Stimulated activated effector memory CD8-positive, alpha-beta T cell treated with anti-CD3 and anti-CD28 coated beads, Interleukin-12 subunit alpha, Interleukin-12 subunit beta, amount 100 ng/mL, for 72 hours (primary cell): ENCODE data around the gene IFT122.
"Not testable (repeated sequence)": the region's sequence is repeated elsewhere in the genome, so short reads cannot be mapped to it uniquely, and the experiment has no call there.

Experiments used
- ATAC-seq: fragments of 150-1000 bp; cut with Tn5 transposase; 2 replicates; pipeline ENCODE4 v1.10.0; 2021
- DNase-seq, 2 donors: peaks; one replicate each; pipeline ENCODE4 v3.0.0; 2021 to 2022; ENCODE audit warnings: low spot score in 2 of 2
- H3K27ac Mint-ChIP-seq: one replicate; pipeline ENCODE4 v1.8.0; 2022; ENCODE audit warnings: mild to moderate bottlenecking, mixed read lengths
- H3K36me3 Mint-ChIP-seq: one replicate; pipeline ENCODE4 v1.8.0; 2022; ENCODE audit warnings: mild to moderate bottlenecking, mixed read lengths
- H3K4me1 Mint-ChIP-seq: one replicate; pipeline ENCODE4 v1.8.0; 2022; ENCODE audit warnings: mixed read lengths
- H3K4me3 Mint-ChIP-seq: one replicate; pipeline ENCODE4 v1.8.0; 2022; ENCODE audit warnings: mild to moderate bottlenecking, mixed read lengths
- H3K9me3 Mint-ChIP-seq: one replicate; pipeline ENCODE4 v1.8.0; 2022; ENCODE audit warnings: mixed read lengths

The IFT122 gene

GRCh38 chr3:129487183-129487867, 47.3 kb downstream of the IFT122 start:
- H3K27ac Mint-ChIP-seq, result peak overlapping the region; percentile 40
- H3K4me3 Mint-ChIP-seq, result no peak overlapping the region
- H3K9me3 Mint-ChIP-seq, result no peaks in the 10 kb centered on the region
- no peaks in the 10 kb centered on the region for H3K36me3 Mint-ChIP-seq
- no peak for DNase-seq
- H3K4me1 Mint-ChIP-seq, result peaks cover 11% of the 10 kb centered on the region
- ATAC-seq, result no peak

DNA sequence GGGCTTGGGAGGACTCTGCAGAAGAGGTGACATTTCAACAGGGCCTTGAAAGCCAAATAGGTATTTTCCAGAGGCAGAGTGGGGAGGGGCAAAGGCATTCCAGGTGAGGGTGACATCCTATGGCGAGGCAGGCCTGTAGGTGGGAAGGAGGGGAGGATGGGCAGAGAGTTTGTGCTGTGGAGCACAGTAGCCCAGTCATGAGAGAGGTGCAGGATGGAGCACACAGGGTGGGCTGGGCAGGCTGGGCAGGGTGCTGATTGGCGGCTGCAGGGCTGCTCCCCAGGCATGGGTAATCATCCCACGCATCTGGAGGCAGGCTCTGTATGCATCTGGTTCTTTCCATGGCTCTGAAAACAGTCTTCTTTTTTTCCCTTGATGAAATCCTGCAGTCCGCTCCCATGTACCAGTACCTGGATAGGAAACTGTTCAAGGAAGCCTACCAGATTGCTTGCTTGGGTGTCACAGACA, 47.9 kb downstream of the IFT122 start:
- H3K4me1 Mint-ChIP-seq, ATAC-seq: not testable (repeated sequence)

GRCh38 chr3:129489258-129489657, 49.2 kb downstream of the IFT122 start:
- H3K36me3 Mint-ChIP-seq, H3K4me1 Mint-ChIP-seq, DNase-seq, H3K27ac Mint-ChIP-seq, ATAC-seq, H3K9me3 Mint-ChIP-seq, H3K4me3 Mint-ChIP-seq: not testable (repeated sequence)

More for the DNA sequence above, 47.9 kb downstream of the IFT122 start:
- H3K4me3 Mint-ChIP-seq, DNase-seq, H3K36me3 Mint-ChIP-seq, H3K9me3 Mint-ChIP-seq: not testable (repeated sequence)
- peak overlapping the region; percentile 40 for H3K27ac Mint-ChIP-seq

- Mint-ChIP-seq H3K27ac (no peak overlapping the region), H3K4me3 (no peak overlapping the region), H3K9me3 (no peaks in the 10 kb centered on the region), H3K4me1 (peaks cover 10% of the 10 kb centered on the region), H3K36me3 (no peaks in the 10 kb centered on the region)
- peak; percentile 88 for ATAC-seq
- peak; percentile 39 to 70 for DNase-seq
Measured at GRCh38 chr3:129490273-129490675, 50.2 kb downstream of the IFT122 start.

DNA sequence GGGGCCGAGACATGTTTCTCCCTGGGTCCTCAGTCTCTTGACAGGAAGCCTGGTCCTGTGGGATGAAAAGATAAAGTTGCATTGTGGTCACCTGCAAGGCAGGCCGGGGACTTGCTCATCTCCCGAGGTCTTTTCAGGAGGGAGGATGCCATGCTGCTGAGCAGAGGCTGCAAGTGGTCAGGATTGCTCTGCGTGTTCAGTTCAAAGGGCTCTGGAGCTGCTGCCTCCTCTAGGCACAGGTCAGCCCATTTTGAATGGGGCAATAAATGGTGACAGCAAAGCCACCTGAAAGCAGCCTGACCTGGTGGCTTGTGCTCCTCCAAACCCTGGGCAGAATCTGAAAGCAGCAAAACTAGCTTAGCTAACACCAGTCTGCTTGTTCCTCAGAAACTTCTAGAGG, 51.1 kb downstream of the IFT122 start:
- not testable (repeated sequence) for H3K4me1 Mint-ChIP-seq, H3K27ac Mint-ChIP-seq, H3K4me3 Mint-ChIP-seq, H3K9me3 Mint-ChIP-seq, ATAC-seq, DNase-seq, H3K36me3 Mint-ChIP-seq

DNA sequence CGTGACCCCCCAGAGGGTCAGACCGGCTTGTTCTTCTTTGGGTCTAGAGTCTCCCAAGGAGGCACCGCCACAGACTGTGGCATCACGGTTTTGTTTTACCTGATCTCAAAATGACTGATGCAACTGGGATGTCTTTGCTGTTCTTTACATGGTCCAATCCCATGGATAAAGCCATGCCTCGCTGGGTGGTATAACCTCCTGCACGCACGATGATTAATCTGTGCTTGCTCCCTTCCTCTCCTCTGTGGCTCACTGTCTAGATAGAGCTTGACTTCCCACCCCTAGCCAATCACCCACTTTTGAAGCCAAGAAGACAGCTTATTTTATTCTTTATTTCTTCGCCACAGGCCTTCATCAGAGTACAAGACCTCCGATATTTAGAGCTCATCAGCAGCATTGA, 51.8 kb downstream of the IFT122 start:
- Mint-ChIP-seq H3K27ac (peak overlapping the region; percentile 76), H3K4me3 (no peak overlapping the region), H3K4me1 (peaks cover 10% of the 10 kb centered on the region), H3K9me3 (no peaks in the 10 kb centered on the region), H3K36me3 (no peaks in the 10 kb centered on the region)
- ATAC-seq (no peak), DNase-seq (no peak)

- H3K36me3 Mint-ChIP-seq, result no peaks in the 10 kb centered on the region
- H3K27ac Mint-ChIP-seq, result no peak overlapping the region
- peaks cover 10% of the 10 kb centered on the region for H3K4me1 Mint-ChIP-seq
- ATAC-seq, result no peak
- no peak for DNase-seq
- H3K9me3 Mint-ChIP-seq, result no peaks in the 10 kb centered on the region
- H3K4me3 Mint-ChIP-seq, result no peak overlapping the region
Measured at GRCh38 chr3:129492691-129493090, 52.7 kb downstream of the IFT122 start.

- DNase-seq (no peak), ATAC-seq (no peak)
- H3K27ac Mint-ChIP-seq, result peak overlapping the region; percentile 3
- peaks cover 10% of the 10 kb centered on the region for H3K4me1 Mint-ChIP-seq
- no peaks in the 10 kb centered on the region for H3K9me3 Mint-ChIP-seq
- H3K36me3 Mint-ChIP-seq, result no peaks in the 10 kb centered on the region
- no peak overlapping the region for H3K4me3 Mint-ChIP-seq
Measured at GRCh38 chr3:129493206-129493605, 53.2 kb downstream of the IFT122 start.

DNA sequence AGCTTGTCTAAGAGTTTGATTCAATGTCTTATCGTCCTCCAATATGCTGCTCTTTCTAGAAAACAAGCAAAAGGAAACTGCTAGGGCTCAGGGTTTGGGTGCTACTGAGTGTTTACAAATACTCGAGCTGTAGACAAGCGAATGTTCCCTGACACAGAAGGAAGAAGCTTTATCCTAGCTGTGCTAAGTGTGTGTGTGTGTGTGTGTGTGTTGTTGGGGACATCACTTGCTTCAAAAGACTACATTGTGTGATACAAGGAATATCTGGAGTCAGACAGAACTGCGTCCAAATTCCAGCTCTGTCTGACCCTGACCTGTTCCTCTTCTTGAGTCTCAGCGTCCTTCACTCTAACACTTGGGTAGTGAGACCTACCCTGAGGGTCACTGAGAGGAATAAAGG, 54.5 kb downstream of the IFT122 start:
- H3K27ac Mint-ChIP-seq, result peak overlapping the region; percentile 3

GRCh38 chr3:129495006-129495639, 55.1 kb downstream of the IFT122 start:
- peaks cover 14% of the 10 kb centered on the region for H3K4me1 Mint-ChIP-seq
- H3K27ac Mint-ChIP-seq, H3K4me3 Mint-ChIP-seq, H3K9me3 Mint-ChIP-seq, DNase-seq, H3K36me3 Mint-ChIP-seq, ATAC-seq: not testable (repeated sequence)

More for the DNA sequence above, 54.5 kb downstream of the IFT122 start:
- H3K4me1 Mint-ChIP-seq, result peaks cover 15% of the 10 kb centered on the region
- ATAC-seq, DNase-seq, H3K9me3 Mint-ChIP-seq, H3K4me3 Mint-ChIP-seq, H3K36me3 Mint-ChIP-seq: not testable (repeated sequence)

DNA sequence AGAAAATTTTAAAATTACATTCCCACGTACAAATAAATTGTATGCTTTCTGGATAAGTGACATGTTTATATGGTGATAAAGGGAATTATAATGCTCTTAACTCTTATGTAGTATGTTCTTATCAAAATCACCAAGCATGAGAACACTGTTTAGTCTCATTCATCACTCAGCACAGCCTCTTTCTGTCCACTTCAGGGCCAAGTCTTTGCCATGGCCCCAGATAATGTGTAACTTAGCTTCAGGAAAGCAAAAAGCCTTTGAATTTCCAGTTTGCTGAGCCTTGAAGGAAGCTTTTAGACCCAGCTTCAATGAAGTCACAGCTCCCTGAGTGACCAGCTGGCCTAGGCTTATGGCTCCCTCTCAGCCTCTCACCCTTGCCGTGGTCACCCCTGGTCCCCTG, 57.9 kb downstream of the IFT122 start:
- H3K4me3 Mint-ChIP-seq, H3K9me3 Mint-ChIP-seq, H3K27ac Mint-ChIP-seq, DNase-seq, H3K36me3 Mint-ChIP-seq, H3K4me1 Mint-ChIP-seq, ATAC-seq: not testable (repeated sequence)

GRCh38 chr3:129498603-129499488, 58.8 kb downstream of the IFT122 start:
- not testable (repeated sequence) for H3K9me3 Mint-ChIP-seq, DNase-seq, H3K4me3 Mint-ChIP-seq, H3K4me1 Mint-ChIP-seq, H3K36me3 Mint-ChIP-seq
- H3K27ac Mint-ChIP-seq, result peak overlapping the region; percentile 76
- peak; percentile 72 for ATAC-seq

- not testable (repeated sequence) for ATAC-seq, DNase-seq, H3K27ac Mint-ChIP-seq, H3K4me3 Mint-ChIP-seq, H3K4me1 Mint-ChIP-seq, H3K36me3 Mint-ChIP-seq, H3K9me3 Mint-ChIP-seq
Measured at GRCh38 chr3:129499604-129500333, 59.7 kb downstream of the IFT122 start.

- ATAC-seq, result no peak
- no peaks in the 10 kb centered on the region for H3K36me3 Mint-ChIP-seq
- H3K4me3 Mint-ChIP-seq, result no peak overlapping the region
- no peak for DNase-seq
- H3K4me1 Mint-ChIP-seq, result peaks cover 6% of the 10 kb centered on the region
- no peaks in the 10 kb centered on the region for H3K9me3 Mint-ChIP-seq
- H3K27ac Mint-ChIP-seq, result no peak overlapping the region
Measured at GRCh38 chr3:129500334-129500658, 60.3 kb downstream of the IFT122 start.

- ATAC-seq, result no peak
- no peak overlapping the region for H3K4me3 Mint-ChIP-seq
- peaks cover 6% of the 10 kb centered on the region for H3K4me1 Mint-ChIP-seq
- no peaks in the 10 kb centered on the region for H3K36me3 Mint-ChIP-seq
- H3K9me3 Mint-ChIP-seq, result no peaks in the 10 kb centered on the region
- no peak for DNase-seq
- no peak overlapping the region for H3K27ac Mint-ChIP-seq
Measured at GRCh38 chr3:129501630-129502029, 61.6 kb downstream of the IFT122 start.
